ENCODE data around the gene GLT6D1.
"Not testable (repeated sequence)": the region's sequence is repeated elsewhere in the genome, so short reads cannot be mapped to it uniquely, and the experiment has no call there.

GLT6D1 gene

DNA sequence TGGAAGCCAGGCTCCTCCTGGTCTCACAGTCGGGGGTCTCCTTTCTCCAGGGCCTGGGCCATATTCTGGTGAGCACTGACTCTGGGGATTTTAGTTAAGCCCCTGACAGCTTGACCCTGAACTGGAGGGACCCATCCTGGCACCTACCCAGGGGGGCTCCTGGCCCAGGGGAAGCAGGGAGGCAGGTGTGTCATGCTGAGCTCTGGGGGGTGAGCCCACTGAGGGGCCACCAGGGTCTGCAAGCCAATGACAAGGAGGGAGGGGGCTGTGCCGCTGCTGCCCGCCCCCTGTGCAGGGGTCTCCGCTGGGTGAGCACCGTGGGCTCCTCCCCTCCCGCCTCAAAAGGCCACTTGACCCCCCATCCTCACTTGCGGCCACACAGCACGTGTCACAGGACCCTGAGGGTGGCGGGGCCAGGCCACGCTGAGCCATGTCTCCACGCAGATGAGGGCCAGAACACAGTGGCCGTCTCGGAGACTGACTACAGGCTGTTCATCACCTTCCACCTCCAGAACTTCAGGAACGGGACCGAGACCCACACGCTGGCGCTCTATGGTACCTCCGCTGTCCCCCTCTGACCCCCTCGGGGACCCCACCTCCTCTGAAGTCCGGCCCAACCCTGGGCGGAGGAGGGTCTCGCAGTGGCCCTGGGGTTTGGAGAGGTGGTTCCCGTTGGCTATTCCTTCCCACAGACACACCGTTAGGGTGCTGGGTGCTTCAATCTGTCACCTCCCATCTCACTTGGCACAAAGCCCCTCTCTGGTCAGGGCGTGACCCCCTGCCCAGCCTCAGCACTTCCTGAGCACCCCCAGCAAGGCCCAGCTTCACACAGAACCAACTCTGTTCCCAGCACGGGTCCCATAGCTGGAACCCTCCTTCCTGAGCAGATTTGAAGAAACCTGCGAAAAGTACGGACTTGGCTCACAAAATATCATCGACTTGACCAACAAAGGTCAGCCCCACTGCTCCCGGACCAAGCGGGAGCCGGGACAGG lies 25.8 kb upstream of the GLT6D1 start:
- no peak for DNase-seq

DNA sequence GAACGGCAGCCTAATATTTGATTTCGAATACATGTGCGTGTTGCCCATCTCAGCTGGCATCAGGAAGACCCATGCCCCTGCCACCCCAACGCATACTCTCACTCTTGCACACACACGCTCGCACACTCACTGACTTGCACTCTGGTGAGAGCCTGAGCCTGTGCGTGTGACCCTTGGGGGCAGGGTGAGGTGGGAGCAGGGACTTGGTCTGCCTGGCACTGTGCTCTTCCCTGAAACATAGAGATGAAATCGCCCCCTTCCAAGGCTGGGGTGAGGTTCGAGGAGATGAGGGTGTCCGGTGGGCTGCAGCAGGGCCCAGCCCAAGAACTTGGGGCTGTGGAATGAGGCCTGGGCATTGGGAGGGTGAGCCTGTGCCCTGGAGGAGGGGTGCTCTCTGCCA lies 24.9 kb upstream of the GLT6D1 start:
- DNase-seq, result no peak

DNA sequence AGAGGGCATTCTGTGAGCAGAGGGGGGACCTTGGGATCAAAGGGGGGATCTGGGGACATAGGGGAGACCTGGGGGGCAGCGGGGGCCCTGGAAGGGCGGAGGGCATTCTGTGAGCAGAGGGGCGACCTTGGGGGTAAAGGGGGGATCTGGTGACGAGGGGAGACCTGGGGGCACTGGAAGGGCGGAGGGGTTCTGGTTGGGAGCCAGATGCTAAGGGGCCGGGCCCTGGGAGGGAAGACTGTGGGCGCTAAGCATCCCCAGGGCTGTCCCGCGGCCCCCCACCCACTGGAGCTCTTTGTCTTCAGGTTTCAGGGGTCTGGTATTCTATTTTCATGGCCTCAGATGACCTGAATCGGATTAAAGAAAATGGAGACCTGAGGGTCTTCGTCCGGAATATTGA lies 24.5 kb upstream of the GLT6D1 start:
- DNase-seq, result no peak

DNA sequence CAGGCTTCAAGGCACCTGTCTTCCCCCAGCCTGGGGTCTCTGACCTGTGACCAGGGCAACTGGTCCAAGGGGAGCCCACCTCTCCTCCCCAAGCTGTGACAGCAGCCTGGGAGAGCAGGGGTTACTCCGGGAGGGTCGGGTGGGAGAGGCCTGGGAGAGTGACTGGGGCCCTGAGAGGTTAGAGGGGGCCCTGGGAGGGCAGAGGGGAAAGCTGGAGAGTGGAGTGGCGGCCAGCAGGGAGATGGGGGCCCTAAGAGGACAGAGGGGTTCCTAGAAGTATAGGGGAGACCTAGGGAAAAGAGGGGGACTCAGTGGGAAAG lies 24.1 kb upstream of the GLT6D1 start:
- DNase-seq, result no peak

DNA sequence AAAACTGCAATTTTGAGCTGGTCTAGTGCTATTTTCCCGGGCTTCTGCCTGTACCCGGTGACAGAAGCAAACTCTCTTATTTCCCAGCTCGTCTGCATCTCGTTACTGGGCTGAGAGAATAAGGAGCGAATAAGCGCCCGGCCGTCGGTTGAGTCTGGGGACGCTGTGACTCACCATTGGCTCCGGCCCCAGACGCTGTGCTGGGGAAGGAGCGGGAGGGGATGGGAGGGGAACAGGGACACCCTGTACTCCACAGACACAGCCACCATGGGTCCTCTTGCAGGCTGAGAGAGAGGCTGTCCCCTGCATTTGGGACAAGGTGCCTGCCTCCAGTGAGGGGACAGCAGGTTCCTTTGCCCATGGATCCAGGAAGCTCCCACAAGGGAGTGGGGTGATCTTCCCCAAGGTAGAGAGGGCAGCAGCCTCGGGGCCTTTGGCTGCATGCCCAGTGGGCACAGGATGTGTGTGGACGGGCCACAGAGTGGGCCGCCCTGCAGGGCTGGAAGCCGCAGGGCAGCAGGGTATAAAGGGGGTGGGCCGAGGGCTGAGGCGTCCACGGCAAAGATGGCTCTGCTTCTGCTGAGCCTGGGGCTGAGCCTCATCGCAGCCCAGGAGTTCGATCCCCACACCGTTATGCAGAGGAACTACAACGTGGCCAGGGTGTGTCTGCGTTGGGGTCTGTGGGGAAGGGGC lies 23.6 kb upstream of the GLT6D1 start, which contains the start of gene LCN9:
Gene LCN9, plus strand, starts transcription at position 552 of the 693 bp plus-strand sequence. Its CDS starts 13 bp downstream, at position 565.
- DNase-seq, result no peak

DNA sequence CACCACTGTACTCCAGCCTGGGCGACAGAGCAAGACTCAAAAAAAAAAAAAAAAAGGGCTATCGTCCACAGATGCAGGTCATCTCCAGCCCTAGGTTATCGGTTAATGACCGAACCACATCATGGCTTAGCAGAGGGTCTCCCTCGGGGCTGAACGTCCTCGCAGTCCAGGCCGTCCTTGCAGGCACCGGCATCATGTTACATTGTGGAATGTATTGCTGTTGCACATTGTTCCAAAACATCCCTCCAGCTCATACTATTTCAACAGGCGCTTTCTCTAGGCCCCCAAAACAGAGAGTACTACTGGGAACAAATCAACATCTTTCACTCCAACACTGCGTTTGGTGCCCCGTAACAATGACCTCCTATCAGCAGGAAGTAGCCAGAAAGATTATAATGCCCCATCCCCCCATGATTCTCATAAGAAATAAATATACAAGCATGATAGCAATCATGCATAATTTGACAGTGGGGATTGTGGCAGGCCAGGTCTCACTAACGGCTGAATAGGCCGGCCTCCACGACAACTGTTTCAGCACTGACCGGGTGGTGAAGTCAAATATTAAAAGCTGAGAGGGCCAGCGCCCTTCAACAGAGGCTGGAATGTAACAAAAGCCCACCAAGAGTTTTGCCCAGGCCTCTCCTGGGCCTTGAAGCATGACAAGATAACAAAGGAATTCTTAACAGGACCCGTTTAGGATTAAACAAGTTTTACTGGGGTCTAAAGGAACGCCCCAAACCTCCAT lies 22.6 kb upstream of the GLT6D1 start:
- DNase-seq, result no peak

DNA sequence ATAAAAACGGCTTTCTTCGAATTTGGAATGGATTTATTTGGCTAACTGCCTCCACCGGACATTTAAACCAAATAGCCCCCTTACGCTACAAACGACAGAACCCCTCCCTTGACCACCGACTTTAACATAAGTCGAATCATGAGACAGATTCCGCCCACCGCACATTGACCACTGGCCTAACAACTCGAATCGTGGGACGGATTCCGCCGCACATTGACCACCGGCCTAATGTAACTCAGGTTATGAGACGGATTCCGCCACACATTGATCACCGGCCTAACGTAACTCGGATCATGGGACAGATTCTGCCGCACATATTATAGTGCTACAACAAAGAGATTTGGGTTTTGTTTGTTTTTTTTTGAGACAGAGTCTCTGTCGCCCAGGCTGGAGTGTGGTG lies 21.1 kb upstream of the GLT6D1 start:
- DNase-seq, result no peak

DNA sequence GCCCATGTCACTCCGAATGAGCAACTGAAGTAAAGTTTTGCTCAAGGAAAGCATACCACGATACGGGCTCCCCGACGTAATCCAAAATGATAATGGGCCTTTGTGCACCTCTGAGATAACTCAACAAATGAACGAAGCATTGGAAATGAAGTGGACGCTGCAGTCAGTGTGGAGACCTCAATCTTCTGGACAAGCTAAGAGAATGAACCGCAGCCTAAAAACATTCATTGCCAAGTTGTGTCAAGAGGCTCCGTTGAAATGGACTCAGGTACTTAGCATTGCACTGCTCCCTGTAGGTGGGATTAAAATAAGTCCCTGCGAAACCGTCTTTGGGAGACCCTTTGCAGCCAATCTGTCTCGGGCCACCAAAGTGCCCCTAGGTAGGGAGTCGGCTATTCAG lies 19.9 kb upstream of the GLT6D1 start:
- no peak for DNase-seq

DNA sequence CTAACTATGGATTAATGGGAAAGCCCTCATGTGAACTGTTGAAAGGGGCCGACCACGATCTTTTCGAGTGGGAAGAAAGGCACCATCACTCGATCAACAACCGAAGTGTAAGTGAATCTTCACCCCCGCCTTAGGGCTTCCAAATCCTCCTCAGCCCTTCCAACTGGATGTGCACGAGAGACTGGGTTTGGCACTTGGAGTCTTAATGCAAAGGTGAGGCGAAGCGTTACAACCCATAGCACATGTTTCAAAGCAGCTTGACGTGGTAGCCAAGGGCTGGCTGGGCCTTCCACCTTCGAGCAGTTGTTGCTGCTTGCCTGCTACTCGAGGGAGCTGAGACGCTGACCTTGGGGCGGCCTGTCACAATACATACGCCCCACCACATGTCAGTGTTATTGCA lies 18.1 kb upstream of the GLT6D1 start:
- DNase-seq, result no peak

DNA sequence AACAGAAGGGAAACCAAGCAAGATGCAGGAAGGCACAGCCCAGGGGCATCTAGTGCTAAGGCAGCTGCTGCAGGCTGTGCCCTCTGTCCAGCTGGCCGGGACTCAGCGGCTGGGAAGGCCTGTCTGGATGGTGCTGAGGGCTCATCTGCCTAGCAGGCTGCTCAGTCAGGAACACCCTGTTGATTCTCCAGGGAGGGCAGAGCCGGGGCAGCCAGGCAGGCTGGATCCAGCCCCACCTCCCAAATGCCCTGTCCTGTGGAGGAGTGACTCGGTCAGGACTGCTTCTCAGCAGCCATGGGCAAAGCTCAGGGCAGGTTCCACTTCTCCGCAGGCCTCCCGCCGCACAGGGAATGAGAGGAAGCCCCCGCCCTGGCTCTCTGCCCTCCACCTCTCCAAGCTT lies 16.0 kb upstream of the GLT6D1 start:
- no peak for DNase-seq

DNA sequence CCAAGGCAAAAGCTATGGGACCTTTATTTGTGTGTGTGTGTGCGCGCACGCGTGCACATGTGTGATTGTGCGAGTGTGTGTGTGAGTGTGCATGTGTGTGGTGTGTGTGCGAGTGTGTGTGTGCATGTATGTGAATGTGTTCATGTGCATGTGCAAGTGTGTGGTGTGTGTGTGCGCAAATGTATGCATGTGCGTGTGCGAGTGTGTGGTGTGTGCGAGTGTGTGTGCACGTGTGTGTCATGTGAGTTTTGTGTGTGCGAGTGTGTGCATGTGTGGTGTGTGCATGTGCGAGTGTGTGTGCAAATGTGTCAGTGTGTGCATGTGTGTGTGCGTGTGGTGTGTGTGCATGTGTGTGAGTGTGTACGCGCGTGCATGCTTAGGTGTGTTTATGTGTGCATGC lies 11.1 kb upstream of the GLT6D1 start:
- no peak for DNase-seq

DNA sequence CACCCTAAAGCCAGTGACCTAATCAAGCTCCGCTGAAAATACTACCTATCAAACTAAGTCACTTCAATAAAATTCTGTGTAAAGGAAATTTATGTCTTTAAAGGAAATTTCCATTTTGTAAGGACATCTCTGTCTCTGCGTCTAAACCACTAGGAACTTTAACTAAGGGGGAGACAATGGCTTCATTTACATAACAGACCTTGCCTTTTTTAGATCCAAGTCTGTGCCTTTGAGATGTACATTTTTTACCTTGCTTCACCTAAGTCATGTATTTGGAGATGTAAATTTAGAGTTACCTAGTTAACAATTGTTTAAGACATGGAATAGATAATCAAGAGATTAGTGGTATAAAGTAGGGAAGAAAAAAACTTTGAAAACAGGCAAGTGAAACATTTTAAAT lies 10.2 kb upstream of the GLT6D1 start:
- no peak for DNase-seq

DNA sequence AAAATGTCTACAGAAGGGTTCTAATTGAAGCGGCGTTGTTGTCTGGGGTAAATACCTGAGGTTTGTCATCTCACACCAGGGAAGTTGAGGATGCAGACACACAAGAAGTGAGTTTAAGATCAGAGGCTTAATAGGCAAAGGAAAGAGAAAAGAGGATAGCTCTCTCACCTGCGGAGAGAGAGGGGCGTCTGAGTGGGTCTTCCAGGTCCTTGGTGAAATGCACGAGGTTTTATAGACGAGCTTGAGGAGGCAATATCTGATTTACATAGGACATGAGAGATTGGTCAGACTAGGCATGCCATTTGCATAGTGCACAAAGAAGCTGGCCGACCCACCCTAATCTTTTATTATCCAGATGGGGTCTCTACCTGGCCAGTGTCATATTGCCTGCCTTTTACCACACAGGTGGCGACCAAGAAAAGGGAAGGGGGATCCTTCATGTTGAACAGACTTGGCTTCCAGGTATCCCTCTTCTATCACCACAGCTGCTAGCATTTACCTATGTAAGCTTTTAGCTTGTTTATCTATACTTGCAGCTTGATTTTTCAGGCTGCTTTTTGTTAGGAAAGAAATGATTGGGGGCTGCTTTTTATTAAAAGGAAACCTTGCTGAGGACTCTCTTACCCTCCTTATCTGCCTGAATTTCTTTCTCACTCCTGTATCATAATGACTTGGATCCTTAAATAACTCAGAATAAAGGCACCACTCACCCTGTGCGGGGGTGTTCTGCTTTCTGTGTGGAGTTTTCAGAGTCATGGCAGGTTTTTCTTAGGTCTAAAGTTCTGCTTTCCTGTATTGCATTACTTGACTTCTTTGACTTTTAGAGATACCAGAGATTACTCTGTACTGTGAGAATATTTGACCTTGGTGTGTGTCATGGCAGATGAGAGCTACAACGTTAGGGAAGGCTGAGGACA lies 9.4 kb upstream of the GLT6D1 start:
- DNase-seq, result no peak

DNA sequence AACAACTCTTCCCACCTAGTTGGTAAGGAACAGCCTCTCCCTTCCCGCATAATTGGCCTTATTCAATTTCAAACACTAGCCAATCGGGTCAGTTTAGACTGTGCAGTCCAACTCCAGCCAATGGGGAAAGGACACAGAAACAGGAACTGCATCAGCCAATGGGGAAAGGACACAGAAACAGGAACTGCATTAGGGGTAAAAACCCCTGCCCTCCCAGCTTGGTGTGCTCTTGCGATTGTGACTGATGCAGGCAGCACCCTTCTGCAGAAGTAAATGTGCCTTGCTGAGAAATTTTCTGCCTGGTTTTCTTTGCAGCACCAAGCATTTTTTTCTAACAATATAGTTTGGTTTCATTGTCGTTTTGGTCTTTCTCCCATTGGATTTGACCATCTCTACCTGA lies 8.5 kb upstream of the GLT6D1 start:
- DNase-seq, result no peak

DNA sequence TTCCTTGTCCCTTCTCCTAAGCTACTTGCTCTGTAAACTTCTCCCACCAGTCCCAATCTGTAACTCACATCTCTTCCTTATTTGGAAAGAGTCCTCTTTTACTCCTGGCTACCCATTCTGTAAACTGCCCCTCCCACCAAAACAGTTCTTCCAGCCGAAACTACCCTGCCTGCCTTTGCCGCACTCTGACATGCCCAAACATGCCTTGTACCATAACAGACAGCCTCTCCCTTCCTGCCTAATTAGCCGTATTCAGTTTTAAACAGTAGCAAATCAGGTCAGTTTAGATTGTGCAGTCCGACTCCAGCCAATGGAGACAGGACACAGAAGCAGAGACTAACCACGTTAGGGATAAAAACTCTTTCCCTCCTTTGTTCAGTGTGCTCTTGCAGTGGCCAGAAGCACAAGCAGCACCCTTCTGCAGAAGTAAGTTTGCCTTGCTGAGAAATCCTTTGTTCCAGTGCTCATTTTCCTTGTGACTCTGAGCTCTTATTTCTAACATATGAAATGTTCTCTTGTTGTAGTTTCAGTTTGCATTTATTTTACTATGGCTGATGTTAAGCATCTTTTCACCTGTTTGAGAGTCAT lies 5.4 kb upstream of the GLT6D1 start:
- no peak for DNase-seq

DNA sequence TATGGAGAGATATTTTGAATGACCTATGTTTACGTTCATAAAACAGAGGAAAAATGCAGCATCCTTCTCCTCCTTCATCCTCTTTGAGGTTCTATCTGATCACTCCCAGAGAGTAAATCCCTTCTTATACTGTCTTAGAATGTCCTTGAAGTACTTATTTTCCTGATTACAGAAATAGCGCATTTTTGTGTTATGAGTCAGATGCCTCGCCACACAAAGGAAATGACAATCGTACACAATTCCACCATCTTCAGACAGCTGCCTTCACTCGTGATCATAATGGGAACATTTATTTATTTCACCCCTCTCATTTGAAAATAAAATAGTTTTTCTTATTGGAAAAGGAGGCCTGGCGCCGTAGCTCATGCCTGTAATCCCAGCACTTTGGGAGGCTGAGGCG lies 2.4 kb upstream of the GLT6D1 start:
- no peak for DNase-seq

DNA sequence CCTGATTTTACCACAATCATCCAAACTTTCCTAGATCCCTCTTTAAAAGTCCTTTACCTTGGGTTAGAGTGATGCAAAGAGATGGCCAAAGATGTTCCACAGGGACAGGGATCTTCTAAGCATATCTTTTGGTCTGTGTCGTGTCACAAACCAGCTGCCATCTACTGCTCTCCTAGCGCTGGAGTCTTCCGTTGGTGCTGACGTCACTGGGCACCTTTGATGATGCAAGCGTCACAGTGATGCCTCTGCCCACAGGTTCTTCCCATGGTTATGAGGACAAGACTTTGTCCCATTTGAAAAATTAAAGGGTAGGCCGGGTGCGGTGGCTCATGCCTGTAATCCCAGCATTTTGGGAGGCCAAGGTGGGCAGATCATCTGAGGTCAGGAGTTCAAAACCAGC lies 1.7 kb upstream of the GLT6D1 start:
- no peak for DNase-seq

DNA sequence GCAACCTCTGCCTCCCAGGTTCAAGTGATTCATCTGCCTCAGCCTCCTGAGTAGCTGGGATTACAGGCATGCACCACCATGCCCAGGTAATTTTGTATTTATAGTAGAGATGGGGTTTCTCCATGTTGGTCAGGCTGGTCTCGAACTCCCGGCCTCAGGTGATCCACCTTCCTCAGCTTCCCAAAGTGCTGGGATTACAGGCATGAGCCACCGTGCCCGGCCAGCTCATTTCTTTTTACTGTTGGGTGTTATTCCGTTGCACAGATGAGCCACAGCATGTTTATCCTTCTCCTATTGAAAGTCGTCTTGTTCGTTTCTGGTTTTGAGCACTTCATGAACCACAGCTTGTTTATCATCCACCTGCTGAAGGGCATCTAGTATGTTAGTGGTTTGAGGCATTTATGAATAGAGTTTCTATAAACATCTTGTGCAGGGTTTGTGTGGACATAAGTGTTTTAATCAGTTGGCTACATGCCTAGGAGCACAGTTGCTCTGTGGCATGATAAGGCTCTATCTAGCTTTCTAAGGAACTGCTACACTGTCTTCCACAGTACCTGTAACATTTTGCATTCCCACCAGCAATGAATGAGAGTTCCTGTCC lies 2.3 kb downstream of the GLT6D1 start:
- not testable (repeated sequence) for DNase-seq

DNA sequence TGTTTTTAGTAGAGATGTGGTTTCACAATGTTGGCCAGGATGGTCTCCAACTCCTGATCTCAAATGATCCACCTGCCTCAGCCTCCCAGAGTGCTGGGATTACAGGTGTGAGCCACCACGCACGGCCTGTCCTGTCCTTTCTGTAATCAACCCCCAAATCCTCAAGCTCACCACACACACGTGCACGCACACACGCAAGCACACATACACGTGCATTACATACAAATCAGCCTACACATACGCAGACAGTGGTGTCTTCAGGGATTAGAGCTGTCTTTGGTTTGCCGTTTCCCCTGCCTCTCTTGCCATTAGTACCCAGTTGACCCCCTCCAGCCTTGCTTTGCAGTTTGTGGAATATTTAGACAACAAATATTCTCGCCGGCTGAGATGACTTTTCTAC lies 6.5 kb downstream of the GLT6D1 start:
- no peak for DNase-seq

DNA sequence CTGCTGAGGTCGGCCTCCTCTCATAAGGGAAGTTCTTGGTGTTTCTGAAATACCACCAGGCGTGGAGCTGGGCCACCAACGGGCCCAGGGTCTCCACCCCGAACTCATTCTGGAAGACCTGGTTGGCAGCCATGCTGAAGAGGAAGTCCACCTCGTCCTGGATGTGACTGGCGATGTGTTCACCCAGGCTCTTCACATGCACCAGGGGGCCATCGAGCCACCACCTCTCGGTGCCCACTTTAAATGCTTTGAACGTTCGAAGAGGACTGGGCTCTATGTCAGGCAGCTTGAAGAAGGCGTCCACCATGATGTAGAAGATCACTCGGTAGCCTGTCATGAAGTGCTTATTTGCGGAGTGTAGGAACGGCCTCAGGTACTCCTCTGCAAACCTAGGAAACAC lies 15.1 kb downstream of the GLT6D1 start:
- DNase-seq, result no peak

DNA sequence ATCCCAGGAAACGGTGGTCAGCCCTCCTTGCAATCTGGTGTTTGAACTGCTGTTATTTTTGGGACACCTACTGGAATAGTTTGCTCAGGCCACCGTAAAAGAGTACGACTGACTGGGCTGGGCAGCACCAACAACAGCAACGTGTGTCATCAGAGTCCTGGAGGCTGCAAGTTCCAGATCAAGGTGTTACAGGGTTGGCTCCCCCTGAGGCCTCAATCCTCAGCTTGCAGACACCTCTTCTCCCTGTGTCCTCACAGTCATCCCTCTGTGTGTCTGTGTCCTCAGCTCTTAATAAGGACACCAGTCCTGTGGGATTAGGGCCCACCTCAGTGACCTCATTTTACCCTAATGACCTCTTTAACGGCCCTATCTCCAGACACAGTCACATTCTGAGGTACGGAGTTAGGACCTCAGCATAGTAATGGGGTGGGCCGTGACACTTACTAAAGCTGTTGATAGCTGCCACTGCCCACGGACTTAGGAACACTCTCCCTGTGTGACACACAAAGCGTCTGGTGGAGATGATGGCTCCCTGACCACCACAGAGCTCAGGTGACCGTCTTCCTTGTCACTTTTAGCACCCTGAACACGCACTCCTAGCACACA lies 16.8 kb downstream of the GLT6D1 start:
- no peak for DNase-seq
